AG10803 (cell line): ENCODE results near the gene RTF2.

Experiments used
- DNase-seq: peaks from one replicate; pipeline ENCODE4 v3.0.0; 2010; ENCODE audit warnings: low read depth
- H3K4me3 ChIP-seq: 2 replicates; pipeline ENCODE4 v1.5.1; 2011; ENCODE audit warnings: mild to moderate bottlenecking, low read length, control low read depth
- CTCF ChIP-seq: conservative IDR thresholded peaks from 2 replicates; pipeline ENCODE4 v1.5.1; 2011; ENCODE audit warnings: mild to moderate bottlenecking, low read length, control low read depth, inconsistent platforms

Gene RTF2

GRCh38 chr20:56423886-56424285, 44.5 kb upstream of the RTF2 start:
- no peak for TF ChIP-seq CTCF
- peak; percentile 30 for DNase-seq
- H3K4me3 ChIP-seq = no peak overlapping the region

- no peak for DNase-seq
- H3K4me3 ChIP-seq = no peak overlapping the region
- TF ChIP-seq CTCF = no peak
These were observed 43.5 kb upstream of the RTF2 start for GRCh38 chr20:56424931-56425330.

GRCh38 chr20:56426026-56426425, 42.4 kb upstream of the RTF2 start:
- no peak for TF ChIP-seq CTCF
- H3K4me3 ChIP-seq = no peak overlapping the region
- DNase-seq = no peak

DNA sequence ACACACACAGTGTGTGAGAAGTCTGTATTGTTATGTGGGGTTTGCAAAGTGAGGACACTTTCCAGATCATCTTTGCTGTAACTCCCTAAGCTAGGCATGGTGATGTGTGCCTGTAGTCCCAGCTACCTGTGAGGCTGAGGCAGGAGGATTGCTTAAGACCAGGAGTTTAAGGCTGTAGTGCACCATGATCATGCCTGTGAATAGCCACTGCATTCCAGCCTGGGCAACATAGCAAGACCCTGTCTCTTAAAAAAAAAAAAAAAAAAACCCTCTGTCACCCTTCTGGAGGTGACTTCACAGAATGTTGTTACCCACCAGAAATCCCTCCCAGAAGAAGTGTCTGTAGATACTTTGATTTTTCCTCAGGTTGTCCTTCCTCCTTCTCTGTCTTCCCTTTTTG, 41.5 kb upstream of the RTF2 start:
- no peak for DNase-seq
- no peak overlapping the region for H3K4me3 ChIP-seq
- no peak for TF ChIP-seq CTCF

- H3K4me3 ChIP-seq = no peak overlapping the region
- TF ChIP-seq CTCF = no peak
- DNase-seq = no peak
These were observed 40.6 kb upstream of the RTF2 start for GRCh38 chr20:56427797-56428196.

GRCh38 chr20:56428410-56428809, 40.0 kb upstream of the RTF2 start:
- DNase-seq = no peak
- no peak overlapping the region for H3K4me3 ChIP-seq
- TF ChIP-seq CTCF = no peak

DNA sequence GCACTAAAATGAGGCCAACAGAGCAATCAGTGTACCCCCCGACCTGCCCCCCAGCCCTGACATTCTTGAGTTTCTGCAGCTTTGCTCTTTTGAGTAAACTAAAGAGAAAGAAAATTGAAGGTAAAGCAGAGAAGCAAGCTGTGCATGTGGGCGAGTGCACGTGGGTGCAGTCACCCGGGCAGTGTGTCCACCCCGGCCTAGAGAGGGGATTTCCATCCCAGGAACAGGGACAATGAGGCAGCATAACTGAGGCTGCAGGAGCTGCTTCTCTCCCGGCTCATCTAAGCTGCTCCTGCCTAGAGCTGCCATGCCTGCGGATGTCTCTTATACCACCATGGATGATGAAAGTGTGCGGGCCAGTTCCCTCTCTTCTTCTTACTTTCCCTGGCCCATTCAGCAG, 39.5 kb upstream of the RTF2 start:
- H3K4me3 ChIP-seq = no peak overlapping the region
- TF ChIP-seq CTCF = no peak
- DNase-seq = no peak
